Left ventricle myocardium inferior (tissue), 1 donor: ENCODE measurements around the gene MYO16. TPM values are rescaled to one million over a fixed set of nuclear protein-coding genes. Genes with fewer than 3 reads are reported as not detected.

ENCODE experiments used
- DNase-seq: peaks from one replicate; pipeline ENCODE4 v3.0.0-alpha.2; 2020
- H3K27ac ChIP-seq: fragments of 200-600 bp; replicated peaks from 2 replicates; pipeline ENCODE4 v1.8.0; 2021
- H3K27me3 ChIP-seq: fragments of 200-600 bp; 2 replicates; pipeline ENCODE4 v1.8.0; 2021; ENCODE audit warnings: low read depth
- H3K36me3 ChIP-seq: fragments of 200-600 bp; 2 replicates; pipeline ENCODE4 v1.8.0; 2021
- H3K4me1 ChIP-seq: fragments of 200-600 bp; 2 replicates; pipeline ENCODE4 v1.8.0; 2021
- H3K4me3 ChIP-seq: fragments of 200-600 bp; 2 replicates; pipeline ENCODE4 v1.8.0; 2021; ENCODE audit warnings: mild to moderate bottlenecking, moderate library complexity
- H3K9me3 ChIP-seq: fragments of 200-600 bp; replicated peaks from 2 replicates; pipeline ENCODE4 v1.8.0; 2021
- intact Hi-C: fragments of 100-400 bp; cut with micrococcal nuclease; formaldehyde crosslinking; loops from one replicate; pipeline ENCODE4 v1.11.0; 2022
- total RNA-seq: library from RNA; stranded (reverse); fragmentation: NEBNext Ultra II Directional; extraction: Animal tissue kit (Norgen Biotek cat#: 25700); gene quantifications from one replicate; pipeline ENCODE4 v1.2.1, GENCODE V29; 2021
- TF ChIP-seq, protein P1 (sequence below): fragments of 200-600 bp; IDR thresholded peaks from 2 replicates; pipeline ENCODE4 v1.8.0; 2021; ENCODE audit warnings: antibody characterized with exemption, mild to moderate bottlenecking, borderline replicate concordance
- donor health status: DM: no; HTN: yes; CAD: no; lungs with severe emphysema.

MYO16 gene
- total RNA-seq, 1 donor from 2014 or later: 1.7 TPM

DNA sequence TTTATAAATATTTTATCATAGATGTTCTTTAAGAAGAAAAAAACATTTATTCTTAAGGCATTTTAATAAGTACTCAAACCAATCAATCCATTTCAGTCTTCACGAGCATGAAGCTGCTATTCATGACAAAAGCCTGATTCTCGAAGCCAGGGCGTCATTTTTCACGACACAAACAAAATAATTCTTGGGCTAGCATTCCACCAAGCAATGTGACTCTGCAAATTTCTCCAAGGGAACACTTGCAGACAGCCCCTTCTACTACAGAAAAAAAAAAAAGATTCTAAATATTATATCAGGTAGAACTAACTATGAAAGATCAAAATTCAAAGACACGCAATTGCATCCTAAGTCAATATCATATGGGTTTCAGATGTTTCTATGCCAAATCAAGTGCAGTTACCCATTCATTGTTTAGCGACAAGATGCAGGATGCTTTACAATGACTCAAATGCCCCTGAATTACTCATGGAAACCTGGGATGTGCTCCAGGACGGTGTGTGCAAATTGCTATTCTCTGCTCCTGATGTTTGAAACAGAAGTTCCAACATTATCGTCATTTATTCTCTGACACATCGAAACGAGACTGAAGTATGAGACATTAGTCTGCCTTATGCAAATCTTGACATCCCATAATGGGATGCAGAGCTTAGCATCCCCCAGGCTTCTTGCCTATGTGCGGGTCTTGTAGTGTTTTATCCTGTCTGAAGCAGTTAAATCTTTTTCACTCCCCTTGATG, 517.7 kb downstream of the MYO16 start:
- Histone ChIP-seq H3K36me3 (no peaks in the 10 kb centered on the region), H3K27ac (no peak overlapping the region), H3K4me3 (no peak overlapping the region), H3K27me3 (peaks cover 13% of the 10 kb centered on the region), H3K9me3 (no peaks in the 10 kb centered on the region), H3K4me1 (peaks cover 3% of the 10 kb centered on the region)
- TF ChIP-seq, protein P1, sequence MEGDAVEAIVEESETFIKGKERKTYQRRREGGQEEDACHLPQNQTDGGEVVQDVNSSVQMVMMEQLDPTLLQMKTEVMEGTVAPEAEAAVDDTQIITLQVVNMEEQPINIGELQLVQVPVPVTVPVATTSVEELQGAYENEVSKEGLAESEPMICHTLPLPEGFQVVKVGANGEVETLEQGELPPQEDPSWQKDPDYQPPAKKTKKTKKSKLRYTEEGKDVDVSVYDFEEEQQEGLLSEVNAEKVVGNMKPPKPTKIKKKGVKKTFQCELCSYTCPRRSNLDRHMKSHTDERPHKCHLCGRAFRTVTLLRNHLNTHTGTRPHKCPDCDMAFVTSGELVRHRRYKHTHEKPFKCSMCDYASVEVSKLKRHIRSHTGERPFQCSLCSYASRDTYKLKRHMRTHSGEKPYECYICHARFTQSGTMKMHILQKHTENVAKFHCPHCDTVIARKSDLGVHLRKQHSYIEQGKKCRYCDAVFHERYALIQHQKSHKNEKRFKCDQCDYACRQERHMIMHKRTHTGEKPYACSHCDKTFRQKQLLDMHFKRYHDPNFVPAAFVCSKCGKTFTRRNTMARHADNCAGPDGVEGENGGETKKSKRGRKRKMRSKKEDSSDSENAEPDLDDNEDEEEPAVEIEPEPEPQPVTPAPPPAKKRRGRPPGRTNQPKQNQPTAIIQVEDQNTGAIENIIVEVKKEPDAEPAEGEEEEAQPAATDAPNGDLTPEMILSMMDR: no peak
- DNase-seq: no peak
- intact Hi-C loops: loop anchor here (10.0 kb wide), 1 partner anchor 988 kb away; no protein-coding TSS in a partner anchor

DNA sequence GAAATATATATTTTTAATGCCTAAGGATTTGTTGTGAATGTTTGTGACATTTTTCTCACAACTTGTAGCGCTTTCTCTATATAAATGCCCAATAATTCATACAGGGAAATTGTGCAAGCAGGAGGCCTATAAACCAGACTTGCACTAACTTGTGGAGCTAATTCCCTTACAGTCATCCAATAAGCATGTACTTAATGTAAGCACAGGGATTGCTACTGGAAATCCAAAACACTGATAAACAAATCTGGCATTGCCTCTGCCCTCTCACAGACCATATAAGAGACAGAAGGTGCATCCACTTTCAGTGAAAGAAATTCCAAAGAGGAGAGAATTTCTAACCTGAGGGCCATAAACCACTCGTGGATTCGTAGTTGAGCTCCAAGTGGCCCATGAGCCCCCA, 518.8 kb downstream of the MYO16 start:
- Histone ChIP-seq H3K9me3 (no peaks in the 10 kb centered on the region), H3K27me3 (peaks cover 11% of the 10 kb centered on the region), H3K4me3 (no peak overlapping the region), H3K27ac (no peak overlapping the region), H3K4me1 (peaks cover 3% of the 10 kb centered on the region), H3K36me3 (no peaks in the 10 kb centered on the region)
- no peak for DNase-seq
- TF ChIP-seq, protein P1: no peak
- intact Hi-C loops: loop anchor here (10.0 kb wide), 1 partner anchor 987 kb away; no protein-coding TSS in a partner anchor

DNA sequence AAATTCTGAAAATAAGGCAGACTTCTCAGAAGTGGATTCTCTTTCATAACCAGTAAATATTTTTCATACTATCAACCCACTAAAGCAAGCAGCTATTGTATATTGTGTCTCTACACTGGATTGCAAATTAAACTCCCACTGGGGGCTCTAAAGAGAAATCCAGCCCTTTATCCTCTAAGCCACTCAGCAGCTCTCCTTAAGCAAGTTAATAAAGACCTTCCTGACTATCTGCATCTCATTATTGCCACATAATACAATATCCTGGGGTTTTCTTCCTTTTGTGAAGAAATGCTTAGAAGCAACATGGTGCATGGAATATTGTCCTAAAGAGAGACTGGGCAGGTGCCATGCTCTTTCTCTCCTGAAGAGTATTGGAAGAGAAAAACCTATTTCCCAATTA, 521.3 kb downstream of the MYO16 start:
- Histone ChIP-seq H3K9me3 (no peaks in the 10 kb centered on the region), H3K4me1 (peaks cover 14% of the 10 kb centered on the region), H3K27ac (no peak overlapping the region), H3K36me3 (no peaks in the 10 kb centered on the region), H3K4me3 (no peak overlapping the region), H3K27me3 (no peaks in the 10 kb centered on the region)
- intact Hi-C loops: no loop called here
- TF ChIP-seq, protein P1: no peak
- no peak for DNase-seq

DNA sequence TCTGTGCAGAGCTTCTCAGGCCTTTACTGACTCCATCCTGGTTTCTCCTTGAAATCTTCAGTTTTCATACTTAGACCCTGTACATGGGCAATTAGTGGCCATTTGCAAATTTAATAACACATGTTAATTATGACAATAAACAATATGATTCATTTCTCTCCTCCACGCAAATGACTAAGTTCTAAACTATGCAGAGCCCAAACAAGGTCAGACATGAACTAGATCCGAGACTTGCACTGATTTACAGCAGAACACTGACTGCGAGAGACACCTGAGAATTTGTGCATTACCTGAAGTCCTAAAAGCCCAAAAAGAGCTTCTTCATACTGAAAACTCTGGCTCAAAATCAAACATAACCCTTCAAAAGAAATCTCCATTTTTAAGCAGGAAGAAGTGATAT, 521.8 kb downstream of the MYO16 start:
- no peak overlapping the region for H3K27ac ChIP-seq
- TF ChIP-seq, protein P1: no peak
- no peaks in the 10 kb centered on the region for H3K9me3 ChIP-seq
- no peak overlapping the region for H3K4me3 ChIP-seq
- H3K36me3 ChIP-seq: no peaks in the 10 kb centered on the region
- intact Hi-C loops: no loop called here
- no peak for DNase-seq
- peaks cover 12% of the 10 kb centered on the region for H3K4me1 ChIP-seq
- H3K27me3 ChIP-seq: no peaks in the 10 kb centered on the region

DNA sequence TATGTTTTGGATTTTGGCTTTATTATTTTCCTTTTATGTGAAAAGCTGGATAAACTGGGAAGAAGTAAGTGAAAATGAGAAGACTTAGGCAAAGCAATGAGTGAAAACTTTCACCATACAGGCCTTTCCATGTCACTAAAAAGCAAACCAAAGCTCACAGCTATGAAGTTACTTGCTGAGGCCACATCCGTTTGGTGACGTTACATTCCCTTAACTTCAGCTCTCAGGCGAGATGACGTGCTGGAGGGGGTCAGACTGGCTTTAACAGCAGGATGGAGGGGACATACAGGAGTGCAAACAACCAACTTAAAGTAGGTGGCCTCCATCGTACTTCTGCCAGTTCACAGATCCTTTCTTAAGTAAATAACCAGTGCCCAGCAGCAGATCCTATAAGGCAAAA, 522.3 kb downstream of the MYO16 start:
- H3K27ac ChIP-seq: no peak overlapping the region
- H3K4me3 ChIP-seq: no peak overlapping the region
- TF ChIP-seq, protein P1: no peak
- no peaks in the 10 kb centered on the region for H3K9me3 ChIP-seq
- DNase-seq: no peak
- no peaks in the 10 kb centered on the region for H3K27me3 ChIP-seq
- no peaks in the 10 kb centered on the region for H3K36me3 ChIP-seq
- peaks cover 16% of the 10 kb centered on the region for H3K4me1 ChIP-seq
- intact Hi-C loops: no loop called here
